IMR-90 (cell line): ENCODE measurements around the gene WIPF1. TPM values are rescaled to one million over a fixed set of nuclear protein-coding genes. Genes with fewer than 3 reads are reported as not detected.

ENCODE experiments used
- ATAC-seq: fragments of 200-7000 bp; cut with Tn5 transposase; 2 replicates; pipeline ENCODE4 v1.9.1; 2020; ENCODE audit warnings: low read depth, mild to moderate bottlenecking, moderate library complexity
- BruUV-seq: library from RNA; stranded (reverse); fragments of 400-500 nt; replicated peaks from 2 replicates; lab custom pipeline; 2021; lab: Mats Ljungman, UMichigan
- CTCF ChIA-PET: fragments of 300-600 bp; formaldehyde crosslinking; extraction: SDS; loops from one replicate; lab custom pipeline; 2021; ENCODE audit warnings: antibody characterized with exemption; lab: Yijun Ruan, JAX
- POLR2A ChIA-PET: fragments of 300-600 bp; sonication (Branson Sonifier 250); formaldehyde crosslinking; loops from one replicate; lab custom pipeline; 2022; ENCODE audit warnings: antibody characterized with exemption; ENCODE audit not compliant: unreplicated experiment; lab: Charles Lee
- DNase-seq: peaks from one replicate; pipeline ENCODE4 v3.0.0; 2013
- H2AFZ ChIP-seq: replicated peaks from 2 replicates; pipeline ENCODE3; 2013; ENCODE audit warnings: low read length, mild to moderate bottlenecking; ENCODE audit not compliant: poor library complexity
- H2AK5ac ChIP-seq: 2 replicates; pipeline ENCODE4 v1.6.1; 2013; ENCODE audit warnings: low read depth, low read length, inconsistent platforms
- H2AK9ac ChIP-seq: replicated peaks from 2 replicates; pipeline ENCODE3; 2013; ENCODE audit warnings: mild to moderate bottlenecking, low read depth, low read length, moderate library complexity; ENCODE audit not compliant: poor library complexity
- H2BK120ac ChIP-seq: 2 replicates; pipeline ENCODE4 v1.6.1; 2013; ENCODE audit warnings: low read depth, low read length, inconsistent platforms
- H2BK15ac ChIP-seq: 3 replicates; pipeline ENCODE4 v1.6.1; 2013; ENCODE audit warnings: low read depth, low read length, inconsistent platforms
- H2BK20ac ChIP-seq: 2 replicates; pipeline ENCODE4 v1.6.1; 2013; ENCODE audit warnings: low read depth, mild to moderate bottlenecking, inconsistent platforms, low read length, moderate library complexity
- H2BK5ac ChIP-seq: 2 replicates; pipeline ENCODE4 v1.6.1; 2013; ENCODE audit warnings: mild to moderate bottlenecking, low read depth, low read length, inconsistent platforms; ENCODE audit not compliant: poor library complexity, severe bottlenecking
- H3K14ac ChIP-seq: replicated peaks from 2 replicates; pipeline ENCODE4 v1.6.1; 2013; ENCODE audit warnings: low read depth, low read length, inconsistent platforms
- H3K18ac ChIP-seq: 2 replicates; pipeline ENCODE4 v1.6.1; 2013; ENCODE audit warnings: low read depth, low read length, control low read depth
- H3K23ac ChIP-seq: 2 replicates; pipeline ENCODE4 v1.6.1; 2013; ENCODE audit warnings: low read depth, low read length, inconsistent platforms
- H3K27ac ChIP-seq: 2 replicates; pipeline ENCODE4 v1.5.1; 2013; ENCODE audit warnings: mild to moderate bottlenecking, control low read depth, low read length; ENCODE audit not compliant: insufficient read depth
- H3K27me3 ChIP-seq: 2 replicates; pipeline ENCODE4 v1.6.1; 2013; ENCODE audit warnings: low read length; ENCODE audit not compliant: control insufficient read depth, insufficient read depth
- H3K36me3 ChIP-seq: 2 replicates; pipeline ENCODE4 v1.6.1; 2013; ENCODE audit warnings: low read length, mixed read lengths; ENCODE audit not compliant: control insufficient read depth, insufficient read depth
- H3K4ac ChIP-seq: 2 replicates; pipeline ENCODE4 v1.6.1; 2013; ENCODE audit warnings: low read depth, low read length, inconsistent platforms
- H3K4me1 ChIP-seq: 2 replicates; pipeline ENCODE4 v1.6.1; 2013; ENCODE audit warnings: low read length, mixed read lengths; ENCODE audit not compliant: control insufficient read depth, insufficient read depth
- H3K4me2 ChIP-seq: 2 replicates; pipeline ENCODE4 v1.6.1; 2013; ENCODE audit warnings: low read depth, mild to moderate bottlenecking, control low read depth, low read length, moderate library complexity
- H3K4me3 ChIP-seq: 2 replicates; pipeline ENCODE4 v1.5.1; 2013; ENCODE audit warnings: low read depth, mild to moderate bottlenecking, control low read depth, low read length, moderate library complexity; ENCODE audit not compliant: insufficient read depth
- H3K56ac ChIP-seq: 2 replicates; pipeline ENCODE4 v1.6.1; 2013; ENCODE audit warnings: low read length, inconsistent platforms; ENCODE audit not compliant: insufficient read depth; ENCODE audit errors: extremely low read depth
- H3K79me1 ChIP-seq, 2 experiments: 2 replicates each; pipeline ENCODE4 v1.6.1; 2013; ENCODE audit warnings: low read length in 2 of 2, inconsistent platforms in 1 of 2, low read depth in 1 of 2
- H3K9ac ChIP-seq: 2 replicates; pipeline ENCODE4 v1.6.1; 2013; ENCODE audit warnings: low read depth, low read length, control low read depth
- H3K9me1 ChIP-seq: 2 replicates; pipeline ENCODE4 v1.6.1; 2013; ENCODE audit warnings: low read length, inconsistent platforms; ENCODE audit not compliant: insufficient read depth
- H3K9me3 ChIP-seq: 2 replicates; pipeline ENCODE4 v1.6.1; 2013; ENCODE audit warnings: low read length; ENCODE audit not compliant: control insufficient read depth, insufficient read depth
- H4K20me1 ChIP-seq: 2 replicates; pipeline ENCODE4 v1.6.1; 2013; ENCODE audit warnings: low read length, inconsistent platforms; ENCODE audit not compliant: insufficient read depth
- H4K5ac ChIP-seq: 2 replicates; pipeline ENCODE4 v1.6.1; 2013; ENCODE audit warnings: mild to moderate bottlenecking, low read depth, low read length, control low read depth
- H4K8ac ChIP-seq, 2 experiments: 2 replicates each; pipeline ENCODE4 v1.6.1; 2013; ENCODE audit warnings: low read depth in 2 of 2, low read length in 2 of 2, control low read depth in 1 of 2, inconsistent platforms in 1 of 2
- H4K91ac ChIP-seq: 2 replicates; pipeline ENCODE4 v1.6.1; 2013; ENCODE audit warnings: low read depth, low read length, inconsistent platforms; ENCODE audit not compliant: insufficient read depth
- BHLHE40 ChIP-seq: fragments of 150-350 bp; IDR thresholded peaks from 2 replicates; pipeline ENCODE4 v1.6.1; 2016; ENCODE audit warnings: mild to moderate bottlenecking, low read depth, low read length
- CEBPB ChIP-seq: IDR thresholded peaks from 2 replicates; pipeline ENCODE4 v1.6.1; 2012; ENCODE audit warnings: low read depth, low read length, improper control_type of control experiment
- CHD1 ChIP-seq: IDR thresholded peaks from 2 replicates; pipeline ENCODE4 v1.6.1; 2012; ENCODE audit warnings: low read depth, low read length, improper control_type of control experiment
- CTCF ChIP-seq: conservative IDR thresholded peaks from 2 replicates; pipeline ENCODE4 v1.5.1; 2012; ENCODE audit warnings: mild to moderate bottlenecking, low read depth, low read length, improper control_type of control experiment
- FOS ChIP-seq: fragments of 150-350 bp; IDR thresholded peaks from 2 replicates; pipeline ENCODE4 v1.6.1; 2016; ENCODE audit warnings: low read depth, low read length
- MAFK ChIP-seq: IDR thresholded peaks from 2 replicates; pipeline ENCODE4 v1.6.1; 2012; ENCODE audit warnings: low read depth, low read length, improper control_type of control experiment
- MAZ ChIP-seq: IDR thresholded peaks from 2 replicates; pipeline ENCODE4 v1.6.1; 2012; ENCODE audit warnings: low read depth, mild to moderate bottlenecking, low read length, improper control_type of control experiment, moderate library complexity, borderline replicate concordance
- MXI1 ChIP-seq: IDR thresholded peaks from 2 replicates; pipeline ENCODE4 v1.6.1; 2012; ENCODE audit warnings: low read depth, mild to moderate bottlenecking, low read length, moderate library complexity, borderline replicate concordance
- NFE2L2 ChIP-seq: fragments of 150-350 bp; IDR thresholded peaks from 2 replicates; pipeline ENCODE4 v1.6.1; 2016; ENCODE audit warnings: low read depth, mild to moderate bottlenecking, low read length
- POLR2A ChIP-seq: IDR thresholded peaks from 2 replicates; pipeline ENCODE4 v1.6.1; 2012; ENCODE audit warnings: mild to moderate bottlenecking, low read depth, low read length
- RAD21 ChIP-seq: IDR thresholded peaks from 2 replicates; pipeline ENCODE4 v1.6.1; 2012; ENCODE audit warnings: low read length, improper control_type of control experiment
- RCOR1 ChIP-seq: IDR thresholded peaks from 2 replicates; pipeline ENCODE4 v1.6.1; 2012; ENCODE audit warnings: mild to moderate bottlenecking, low read length, improper control_type of control experiment; ENCODE audit not compliant: insufficient replicate concordance
- RFX5 ChIP-seq: IDR thresholded peaks from 2 replicates; pipeline ENCODE4 v1.8.0; 2012; ENCODE audit warnings: low read depth, mild to moderate bottlenecking, low read length, moderate library complexity
- SMC3 ChIP-seq: fragments of 150-350 bp; IDR thresholded peaks from 2 replicates; pipeline ENCODE4 v1.6.1; 2016; ENCODE audit warnings: low read depth, mild to moderate bottlenecking, antibody characterized with exemption, low read length, moderate library complexity
- USF2 ChIP-seq: fragments of 150-350 bp; IDR thresholded peaks from 2 replicates; pipeline ENCODE4 v1.6.1; 2017; ENCODE audit warnings: mild to moderate bottlenecking, antibody characterized with exemption, low read length, low read depth
- WGBS, 2 experiments: methylation state at CpG; one replicate each; pipeline versions ENCODE4 v1.1.5 to v1.1.7; 2013; ENCODE audit warnings: missing lambda C conversion rate in 2 of 2; ENCODE audit not compliant: insufficient read length in 1 of 2; ENCODE audit errors: extremely low coverage in 2 of 2; 5-methylcytosine and 5-hydroxymethylcytosine counted together
- dilution Hi-C: fragments of 300-500 bp; cut with HindIII; formaldehyde crosslinking; loops from one replicate; pipeline ENCODE4 v1.14.3; 2018; ENCODE audit warnings: low sequenced_read_pairs; ENCODE audit not compliant: unreplicated experiment
- in situ Hi-C: fragments of 300-500 bp; cut with MboI; formaldehyde crosslinking; loops from 3 replicates; pipeline ENCODE4 v1.14.3; 2019; ENCODE audit warnings: low sequenced_read_pairs, inconsistent platforms, mixed read lengths
- intact Hi-C: fragments of 100-400 bp; cut with micrococcal nuclease; formaldehyde crosslinking; loops from 2 replicates; pipeline ENCODE4 v1.10.0; 2022
- polyA plus RNA-seq, 3 experiments: library from polyadenylated mRNA; depleted of rRNA; stranded (reverse); fragments of >200 nt; gene quantifications; 2 replicates each; pipeline ENCODE4 v1.2.3, GENCODE V29; 2012; ENCODE audit warnings: low replicate concordance in 1 of 3
- total RNA-seq: library from RNA; depleted of rRNA; stranded (reverse); fragments of >200 nt; gene quantifications from 2 replicates; pipeline ENCODE4 v1.2.3, GENCODE V29; 2012
- TF ChIP-seq, protein P1 (sequence below): fragments of 150-350 bp; IDR thresholded peaks from 2 replicates; pipeline ENCODE4 v1.6.1; 2016; ENCODE audit warnings: low read depth, mild to moderate bottlenecking, low read length, moderate library complexity, borderline replicate concordance

The WIPF1 gene
- total and polyA plus RNA-seq, 2 of the 4 experiments (the other 2 are of a cell fraction), result 2.7 to 13.5 TPM

DNA sequence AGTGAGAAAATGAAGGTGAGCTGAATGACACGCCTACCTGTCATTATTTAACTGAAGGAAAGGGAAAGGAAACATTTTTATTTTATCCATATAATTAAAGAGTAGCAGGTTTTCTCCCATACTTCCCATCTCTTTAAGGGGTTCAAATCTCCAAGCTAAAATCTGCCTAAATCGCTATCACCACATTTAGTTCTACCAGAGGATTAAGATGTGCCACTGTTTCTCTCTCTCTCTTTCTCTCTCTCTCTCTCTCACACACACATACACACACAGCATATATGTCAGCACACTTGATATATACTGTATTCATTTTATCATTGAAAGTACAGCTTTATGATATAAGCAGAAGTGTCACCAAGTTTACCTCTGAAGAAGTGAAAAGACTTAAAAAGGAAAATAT lies 3.1 kb downstream of the WIPF1 start:
- H2BK15ac ChIP-seq, result no peak overlapping the region
- H3K9ac ChIP-seq, result no peak overlapping the region
- in situ Hi-C loops (no loop called here), intact Hi-C loops (loop anchor here (10.0 kb wide), 1 partner anchor 400 kb away; no protein-coding TSS in a partner anchor), dilution Hi-C loops (no loop called here)
- no peak overlapping the region for H4K5ac ChIP-seq
- H2BK120ac ChIP-seq, result no peak overlapping the region
- no peaks in the 10 kb centered on the region for H3K27me3 ChIP-seq
- H3K4me2 ChIP-seq, result no peak overlapping the region
- H3K9me3 ChIP-seq, result no peaks in the 10 kb centered on the region
- H3K27ac ChIP-seq, result no peak overlapping the region
- ChIA-PET POLR2A (no interaction called here), CTCF (interaction anchor here (1.0 kb wide), 1 partner anchor 9 kb away, joined by 4 read pairs; no protein-coding TSS in a partner anchor)
- peaks cover 18% of the 10 kb centered on the region for H3K4me1 ChIP-seq
- DNase-seq, result no peak
- no peak overlapping the region for H3K4ac ChIP-seq
- no peak overlapping the region for H3K56ac ChIP-seq
- no peak overlapping the region for H2AK5ac ChIP-seq
- no peaks in the 10 kb centered on the region for H4K20me1 ChIP-seq
- WGBS, 2 experiments, result no CpG with 5 or more reads among the region's 2 CpGs
- TF ChIP-seq BHLHE40 (no peak), RCOR1 (no peak), FOS (no peak), MAFK (no peak), USF2 (no peak), CTCF (no peak), MAZ (no peak), CEBPB (no peak), POLR2A (no peak), CHD1 (no peak), MXI1 (no peak), RFX5 (no peak), RAD21 (no peak), SMC3 (no peak), NFE2L2 (no peak)
- TF ChIP-seq, protein P1, sequence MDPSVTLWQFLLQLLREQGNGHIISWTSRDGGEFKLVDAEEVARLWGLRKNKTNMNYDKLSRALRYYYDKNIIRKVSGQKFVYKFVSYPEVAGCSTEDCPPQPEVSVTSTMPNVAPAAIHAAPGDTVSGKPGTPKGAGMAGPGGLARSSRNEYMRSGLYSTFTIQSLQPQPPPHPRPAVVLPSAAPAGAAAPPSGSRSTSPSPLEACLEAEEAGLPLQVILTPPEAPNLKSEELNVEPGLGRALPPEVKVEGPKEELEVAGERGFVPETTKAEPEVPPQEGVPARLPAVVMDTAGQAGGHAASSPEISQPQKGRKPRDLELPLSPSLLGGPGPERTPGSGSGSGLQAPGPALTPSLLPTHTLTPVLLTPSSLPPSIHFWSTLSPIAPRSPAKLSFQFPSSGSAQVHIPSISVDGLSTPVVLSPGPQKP, result no peak
- no peak overlapping the region for H4K91ac ChIP-seq
- H2AFZ ChIP-seq, result no peak overlapping the region
- H2BK5ac ChIP-seq, result no peak overlapping the region
- peaks cover 12% of the 10 kb centered on the region for H3K9me1 ChIP-seq
- H3K36me3 ChIP-seq, result no peaks in the 10 kb centered on the region
- no TSS peak for BruUV-seq
- H2BK20ac ChIP-seq, result no peak overlapping the region
- H3K18ac ChIP-seq, result no peak overlapping the region
- no peak overlapping the region for H3K23ac ChIP-seq
- no peak overlapping the region for H2AK9ac ChIP-seq
- no peak overlapping the region for H3K4me3 ChIP-seq
- H4K8ac ChIP-seq, result no peak overlapping the region
- ATAC-seq, result no peak
- H3K79me1 ChIP-seq, result peaks cover 19 to 30% of the 10 kb centered on the region in 2 experiments
- H3K14ac ChIP-seq, result no peak overlapping the region
